Natural killer cell (primary cell): ENCODE measurements around the gene PDCD7. TPM values are rescaled to one million over a fixed set of nuclear protein-coding genes. Genes with fewer than 3 reads are reported as not detected.

Source experiments
- ATAC-seq, 3 donors: fragments of 150-1000 bp in 2 of 3; fragments of 200-7000 bp in 1 of 3; cut with Tn5 transposase; 1 replicate in 1 of 3; 2 replicates in 2 of 3; pipeline ENCODE4 v1.10.0; 2021; ENCODE audit warnings: mild to moderate bottlenecking in 2 of 3, moderate library complexity in 2 of 3
- DNase-seq, 2 donors: peaks; one replicate each; pipeline versions ENCODE4 v3.0.0 to v3.0.0-alpha.2; 2013 to 2021; ENCODE audit warnings: mixed read lengths in 1 of 2
- H3K27ac ChIP-seq: one replicate; pipeline ENCODE4 v1.5.1; 2013; ENCODE audit warnings: mild to moderate bottlenecking, low read length
- H3K27me3 ChIP-seq: one replicate; pipeline ENCODE4 v1.6.1; 2013; ENCODE audit warnings: low read length; ENCODE audit not compliant: control insufficient read depth, insufficient read depth
- H3K36me3 ChIP-seq: one replicate; pipeline ENCODE4 v1.6.1; 2013; ENCODE audit warnings: low read length; ENCODE audit not compliant: control insufficient read depth, insufficient read depth
- H3K4me1 ChIP-seq: one replicate; pipeline ENCODE4 v1.6.1; 2013; ENCODE audit warnings: low read length; ENCODE audit not compliant: control insufficient read depth, insufficient read depth
- H3K4me3 ChIP-seq: one replicate; pipeline ENCODE4 v1.5.1; 2013; ENCODE audit warnings: low read length
- H3K9me3 ChIP-seq: one replicate; pipeline ENCODE4 v1.6.1; 2013; ENCODE audit warnings: low read length; ENCODE audit not compliant: control insufficient read depth, insufficient read depth
- H3K27ac Mint-ChIP-seq, 2 donors: one replicate each; pipeline ENCODE4 v1.8.0; 2022; ENCODE audit warnings: mild to moderate bottlenecking in 2 of 2, mixed read lengths in 2 of 2, moderate library complexity in 1 of 2
- H3K27me3 Mint-ChIP-seq, 2 donors: one replicate each; pipeline ENCODE4 v1.8.0; 2022; ENCODE audit warnings: low read depth in 2 of 2, mixed read lengths in 2 of 2
- H3K36me3 Mint-ChIP-seq: one replicate; pipeline ENCODE4 v1.8.0; 2022; ENCODE audit warnings: mixed read lengths
- H3K4me1 Mint-ChIP-seq, 2 donors: one replicate each; pipeline ENCODE4 v1.8.0; 2022; ENCODE audit warnings: mixed read lengths in 2 of 2
- H3K4me3 Mint-ChIP-seq: one replicate; pipeline ENCODE4 v1.8.0; 2022; ENCODE audit warnings: mild to moderate bottlenecking, moderate library complexity, mixed read lengths
- H3K9me3 Mint-ChIP-seq, 2 donors: one replicate each; pipeline ENCODE4 v1.8.0; 2022; ENCODE audit warnings: mixed read lengths in 2 of 2
- WGBS: methylation state at CpG from one replicate; pipeline ENCODE4 v1.1.7; 2013; ENCODE audit warnings: missing lambda C conversion rate; ENCODE audit not compliant: insufficient coverage; 5-methylcytosine and 5-hydroxymethylcytosine counted together
- intact Hi-C: fragments of 100-400 bp; cut with micrococcal nuclease; formaldehyde crosslinking; loops from one replicate; pipeline ENCODE4 v1.14.2; 2022
- total RNA-seq, 4 donors: library from RNA; stranded (reverse); fragments of 120-200 nt in 1 of 4; gene quantifications; one replicate each; pipeline versions ENCODE4 v1.2.3 to v1.2.4, GENCODE V29; 2013 to 2022
- TF ChIP-seq, protein P1 (sequence below): fragments of 200-600 bp; IDR thresholded peaks from one replicate; pipeline ENCODE4 v1.8.0; 2022; ENCODE audit warnings: antibody characterized with exemption

Gene PDCD7
- total RNA-seq, 3 donors from 2014 or later (not counting 1 experiment from before 2014, with no cell fraction given), result 19.1 to 33.9 (median 26.7) TPM

DNA sequence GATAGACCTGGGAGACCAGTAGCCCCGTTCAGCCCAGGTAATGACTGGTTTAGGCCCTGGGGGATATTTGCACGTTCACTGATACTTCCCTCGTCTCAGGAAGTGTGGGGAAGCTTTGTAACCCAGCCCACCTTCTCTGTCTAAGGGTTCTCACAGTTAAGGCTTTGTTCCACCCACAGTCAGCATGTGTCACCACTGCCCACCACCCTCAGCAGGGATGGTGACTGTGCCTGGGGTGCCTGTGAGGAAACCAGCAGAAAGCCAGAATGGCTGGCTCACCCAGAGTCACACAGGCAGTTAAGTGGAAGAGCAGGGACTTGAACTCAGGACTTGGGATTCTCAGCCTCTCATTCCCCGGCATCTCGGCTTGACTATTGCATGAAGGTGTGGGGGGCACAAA, 51.9 kb downstream of the PDCD7 start:
- ATAC-seq (no peak), DNase-seq (no peak)
- Mint-ChIP-seq H3K27ac (no peak overlapping the region), H3K4me3 (no peak overlapping the region), H3K36me3 (no peaks in the 10 kb centered on the region), H3K4me1 (peaks cover 19 to 25% of the 10 kb centered on the region in 2 donors), H3K27me3 (peaks cover 43 to 56% of the 10 kb centered on the region in 2 donors), H3K9me3 (no peaks in the 10 kb centered on the region)
- intact Hi-C loops, result no loop called here
- H3K4me1 ChIP-seq, result peaks cover 11% of the 10 kb centered on the region
- no peaks in the 10 kb centered on the region for H3K9me3 ChIP-seq
- H3K27ac ChIP-seq, result no peak overlapping the region
- no peaks in the 10 kb centered on the region for H3K36me3 ChIP-seq
- H3K4me3 ChIP-seq, result no peak overlapping the region
- whole genome bisulfite sequencing, result 73% methylated on average over 5 of the region's 5 CpGs
- TF ChIP-seq, protein P1, sequence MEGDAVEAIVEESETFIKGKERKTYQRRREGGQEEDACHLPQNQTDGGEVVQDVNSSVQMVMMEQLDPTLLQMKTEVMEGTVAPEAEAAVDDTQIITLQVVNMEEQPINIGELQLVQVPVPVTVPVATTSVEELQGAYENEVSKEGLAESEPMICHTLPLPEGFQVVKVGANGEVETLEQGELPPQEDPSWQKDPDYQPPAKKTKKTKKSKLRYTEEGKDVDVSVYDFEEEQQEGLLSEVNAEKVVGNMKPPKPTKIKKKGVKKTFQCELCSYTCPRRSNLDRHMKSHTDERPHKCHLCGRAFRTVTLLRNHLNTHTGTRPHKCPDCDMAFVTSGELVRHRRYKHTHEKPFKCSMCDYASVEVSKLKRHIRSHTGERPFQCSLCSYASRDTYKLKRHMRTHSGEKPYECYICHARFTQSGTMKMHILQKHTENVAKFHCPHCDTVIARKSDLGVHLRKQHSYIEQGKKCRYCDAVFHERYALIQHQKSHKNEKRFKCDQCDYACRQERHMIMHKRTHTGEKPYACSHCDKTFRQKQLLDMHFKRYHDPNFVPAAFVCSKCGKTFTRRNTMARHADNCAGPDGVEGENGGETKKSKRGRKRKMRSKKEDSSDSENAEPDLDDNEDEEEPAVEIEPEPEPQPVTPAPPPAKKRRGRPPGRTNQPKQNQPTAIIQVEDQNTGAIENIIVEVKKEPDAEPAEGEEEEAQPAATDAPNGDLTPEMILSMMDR, result no peak
- H3K27me3 ChIP-seq, result peaks cover 14% of the 10 kb centered on the region

DNA sequence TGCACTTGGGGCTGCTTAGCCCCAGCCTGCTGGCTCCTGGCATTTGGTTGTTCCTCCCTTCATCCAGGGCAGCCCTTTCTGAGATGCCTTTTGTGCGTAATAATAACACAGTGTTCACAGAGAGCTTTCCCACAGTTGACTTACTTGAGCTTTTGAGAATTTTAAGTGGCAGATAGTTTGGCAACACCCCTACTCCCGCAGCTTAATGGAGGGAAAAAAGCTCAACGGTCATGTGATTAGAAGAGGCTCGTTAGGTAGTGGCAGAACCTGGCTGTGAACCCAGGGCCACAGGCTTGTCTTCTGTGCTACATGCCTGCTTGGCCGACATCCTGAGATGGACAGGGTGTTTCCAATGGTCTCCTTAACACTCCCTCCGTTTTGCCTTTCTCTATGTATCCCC, 52.3 kb downstream of the PDCD7 start:
- peaks cover 46 to 59% of the 10 kb centered on the region in 2 donors for H3K27me3 Mint-ChIP-seq
- no peak overlapping the region for H3K27ac ChIP-seq
- H3K27me3 ChIP-seq, result peaks cover 14% of the 10 kb centered on the region
- no peaks in the 10 kb centered on the region for H3K9me3 Mint-ChIP-seq
- peaks cover 11% of the 10 kb centered on the region for H3K4me1 ChIP-seq
- intact Hi-C loops, result no loop called here
- TF ChIP-seq, protein P1, result no peak
- no peaks in the 10 kb centered on the region for H3K9me3 ChIP-seq
- 73% methylated on average over 6 of the region's 6 CpGs for WGBS
- no peak overlapping the region for H3K4me3 Mint-ChIP-seq
- no peak overlapping the region for H3K4me3 ChIP-seq
- H3K4me1 Mint-ChIP-seq, result peaks cover 19 to 27% of the 10 kb centered on the region in 2 donors
- H3K27ac Mint-ChIP-seq, result no peak overlapping the region
- H3K36me3 ChIP-seq, result no peaks in the 10 kb centered on the region
- no peaks in the 10 kb centered on the region for H3K36me3 Mint-ChIP-seq
- no peak for ATAC-seq
- DNase-seq, result no peak

DNA sequence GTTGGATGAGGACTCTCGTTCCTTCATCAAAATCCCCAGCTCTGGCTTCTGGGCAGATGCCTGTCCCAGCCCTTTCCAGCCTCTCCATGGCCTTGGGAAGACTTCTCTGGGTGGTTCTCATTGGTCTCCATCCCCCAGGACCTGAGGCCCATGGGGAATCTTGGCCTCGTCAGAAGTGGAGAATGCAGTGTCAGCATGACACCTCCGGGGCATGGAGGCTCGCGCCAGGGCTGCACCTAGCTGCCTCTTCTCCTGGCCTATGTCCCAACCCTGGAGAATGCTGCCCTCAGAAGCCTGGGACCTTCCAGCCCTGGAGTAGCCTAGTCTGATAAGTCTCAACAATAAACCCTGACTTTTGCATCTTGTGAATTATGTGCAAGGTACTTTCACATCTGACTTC, 54.0 kb downstream of the PDCD7 start:
- Mint-ChIP-seq H3K27ac (no peak overlapping the region), H3K36me3 (no peaks in the 10 kb centered on the region), H3K27me3 (peaks cover 49 to 69% of the 10 kb centered on the region in 2 donors), H3K4me3 (no peak overlapping the region), H3K9me3 (no peaks in the 10 kb centered on the region), H3K4me1 (peaks cover 19 to 22% of the 10 kb centered on the region in 2 donors)
- H3K4me1 ChIP-seq, result peaks cover 11% of the 10 kb centered on the region
- no peaks in the 10 kb centered on the region for H3K36me3 ChIP-seq
- intact Hi-C loops, result no loop called here
- H3K9me3 ChIP-seq, result no peaks in the 10 kb centered on the region
- TF ChIP-seq, protein P1, result no peak
- peaks cover 14% of the 10 kb centered on the region for H3K27me3 ChIP-seq
- no peak for DNase-seq
- no peak overlapping the region for H3K4me3 ChIP-seq
- no peak overlapping the region for H3K27ac ChIP-seq
- ATAC-seq, result no peak
- WGBS, result 94% methylated on average over 5 of the region's 5 CpGs

DNA sequence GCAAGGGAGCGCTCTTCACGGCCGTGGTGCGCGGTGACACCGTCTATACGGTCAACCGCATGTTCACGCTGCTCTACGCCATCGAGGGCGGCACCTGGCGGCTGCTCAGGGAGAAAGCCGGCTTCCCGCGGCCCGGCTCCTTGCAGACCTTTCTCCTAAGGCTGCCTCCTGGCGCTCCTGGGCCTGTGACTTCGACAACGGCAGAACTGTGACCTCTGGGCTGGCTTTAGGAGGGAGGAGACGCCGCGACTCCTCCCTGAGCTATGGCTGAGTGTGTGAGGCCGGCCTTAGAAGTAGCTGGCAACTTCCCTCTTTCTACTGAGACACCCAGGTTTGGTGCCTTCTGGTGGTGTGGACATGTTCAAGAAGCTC, 55.6 kb downstream of the PDCD7 start:
- H3K36me3 Mint-ChIP-seq, result no peaks in the 10 kb centered on the region
- Histone ChIP-seq H3K36me3 (no peaks in the 10 kb centered on the region), H3K4me1 (peaks cover 11% of the 10 kb centered on the region), H3K4me3 (no peak overlapping the region), H3K9me3 (no peaks in the 10 kb centered on the region), H3K27me3 (peaks cover 11% of the 10 kb centered on the region), H3K27ac (no peak overlapping the region)
- peak overlapping the region; percentile 9 for H3K4me3 Mint-ChIP-seq
- DNase-seq (peak in 1 of 2 donors; percentile 68), ATAC-seq (peak; percentile 22 to 70 (median 64))
- intact Hi-C loops, result no loop called here
- peaks cover 17 to 20% of the 10 kb centered on the region in 2 donors for H3K4me1 Mint-ChIP-seq
- H3K27ac Mint-ChIP-seq, result no peak overlapping the region
- H3K9me3 Mint-ChIP-seq, result no peaks in the 10 kb centered on the region
- TF ChIP-seq, protein P1, result peak; percentile 16
- H3K27me3 Mint-ChIP-seq, result peaks cover 39 to 53% of the 10 kb centered on the region in 2 donors
- 14% methylated on average over 24 of the region's 24 CpGs for WGBS
